Measurements from ENCODE around the gene IYD. TPM values are rescaled to one million over a fixed set of nuclear protein-coding genes. Genes with fewer than 3 reads are reported as not detected.

IYD gene
- total RNA-seq, 1 experiment from 2014 or later, result 32.6 TPM

GRCh38 chr6:150394053-150394898 is 25.5 kb downstream of the IYD start:
- Mint-ChIP-seq H3K27ac (ENCODE audit: unreplicated experiment) (no peak overlapping the region), H3K36me3 (ENCODE audit: insufficient read depth, unreplicated experiment) (no peaks in the 10 kb centered on the region), H3K9me3 (ENCODE audit: unreplicated experiment) (no peaks in the 10 kb centered on the region), H3K27me3 (ENCODE audit: insufficient read depth, unreplicated experiment) (no peaks in the 10 kb centered on the region), H3K4me3 (ENCODE audit: unreplicated experiment) (no peak overlapping the region), H3K4me1 (ENCODE audit: low read depth, unreplicated experiment) (no peaks in the 10 kb centered on the region)
- no peak for DNase-seq
- no TSS peak for BruUV-seq (replicated peaks)
- TF ChIP-seq CTCF (IDR thresholded peaks at IDR 0.05; ENCODE audit: insufficient read depth in 1 of 2, low read depth in 1 of 2, low read length in 1 of 2, severe bottlenecking in 1 of 2, unreplicated experiment in 1 of 2), result no peak
- Histone ChIP-seq H3K36me3 (ENCODE audit: control insufficient read depth, insufficient read depth, low read length) (no peaks in the 10 kb centered on the region), H3K4me3 (ENCODE audit: low read depth, low read length) (no peak overlapping the region), H3K27me3 (replicated peaks; ENCODE audit: control insufficient read depth, insufficient read depth, low read length) (no peaks in the 10 kb centered on the region), H3K9me3 (no peaks in the 10 kb centered on the region), H3K4me1 (no peaks in the 10 kb centered on the region)
- intact Hi-C loops (cut with micrococcal nuclease; ENCODE audit: unreplicated experiment), result no loop called here
- ChIA-PET POLR2A (no interaction called here), CTCF (interaction anchor here (0.6 to 2.2 kb wide), 6 partner anchors 24 to 323 kb away, joined by 3 to 16 read pairs (median 6); no protein-coding TSS in a partner anchor)

GRCh38 chr6:150394899-150395295 is 26.1 kb downstream of the IYD start:
- TF ChIP-seq CTCF (IDR thresholded peaks at IDR 0.05; ENCODE audit: insufficient read depth in 1 of 2, low read depth in 1 of 2, low read length in 1 of 2, severe bottlenecking in 1 of 2, unreplicated experiment in 1 of 2), result no peak
- ChIA-PET CTCF (interaction anchor here (0.6 to 2.2 kb wide), 13 partner anchors 23 to 826 kb away, joined by 3 to 16 read pairs (median 4); partner anchors contain the start of gene PPP1R14C), POLR2A (no interaction called here)
- no peak overlapping the region for H3K4me3 ChIP-seq (ENCODE audit: low read depth, low read length)
- H3K4me1 Mint-ChIP-seq (ENCODE audit: low read depth, unreplicated experiment), result no peaks in the 10 kb centered on the region
- H3K4me3 Mint-ChIP-seq (ENCODE audit: unreplicated experiment), result no peak overlapping the region
- H3K36me3 Mint-ChIP-seq (ENCODE audit: insufficient read depth, unreplicated experiment), result no peaks in the 10 kb centered on the region
- H3K27me3 Mint-ChIP-seq (ENCODE audit: insufficient read depth, unreplicated experiment), result no peaks in the 10 kb centered on the region
- intact Hi-C loops (cut with micrococcal nuclease; ENCODE audit: unreplicated experiment), result loop anchor here (1.0 to 5.0 kb wide), 4 partner anchors 27 to 315 kb away; no protein-coding TSS in a partner anchor
- H3K9me3 Mint-ChIP-seq (ENCODE audit: unreplicated experiment), result no peaks in the 10 kb centered on the region
- no peaks in the 10 kb centered on the region for H3K27me3 ChIP-seq (replicated peaks; ENCODE audit: control insufficient read depth, insufficient read depth, low read length)
- H3K36me3 ChIP-seq (ENCODE audit: control insufficient read depth, insufficient read depth, low read length), result no peaks in the 10 kb centered on the region
- H3K9me3 ChIP-seq, result no peaks in the 10 kb centered on the region
- H3K4me1 ChIP-seq, result no peaks in the 10 kb centered on the region
- BruUV-seq (replicated peaks), result no TSS peak
- no peak for DNase-seq
- no peak overlapping the region for H3K27ac Mint-ChIP-seq (ENCODE audit: unreplicated experiment)

- CTCF ChIA-PET, result interaction anchor here (0.6 to 2.2 kb wide), 13 partner anchors 23 to 827 kb away, joined by 3 to 16 read pairs (median 4); partner anchors contain the start of gene PPP1R14C
These were observed 26.7 kb downstream of the IYD start for GRCh38 chr6:150395388-150396009.

More at GRCh38 chr6:150395388-150396009, 26.7 kb downstream of the IYD start:
- H3K36me3 Mint-ChIP-seq (ENCODE audit: insufficient read depth, unreplicated experiment), result no peaks in the 10 kb centered on the region
- H3K27ac Mint-ChIP-seq (ENCODE audit: unreplicated experiment), result no peak overlapping the region
- H3K27me3 Mint-ChIP-seq (ENCODE audit: insufficient read depth, unreplicated experiment), result no peaks in the 10 kb centered on the region
- POLR2A ChIA-PET, result no interaction called here
- H3K9me3 Mint-ChIP-seq (ENCODE audit: unreplicated experiment), result no peaks in the 10 kb centered on the region
- Histone ChIP-seq H3K9me3 (no peaks in the 10 kb centered on the region), H3K36me3 (ENCODE audit: control insufficient read depth, insufficient read depth, low read length) (no peaks in the 10 kb centered on the region), H3K4me1 (no peaks in the 10 kb centered on the region), H3K27me3 (replicated peaks; ENCODE audit: control insufficient read depth, insufficient read depth, low read length) (no peaks in the 10 kb centered on the region), H3K4me3 (ENCODE audit: low read depth, low read length) (no peak overlapping the region)
- DNase-seq, result peak; percentile 56 to 71
- H3K4me3 Mint-ChIP-seq (ENCODE audit: unreplicated experiment), result no peak overlapping the region
- no peaks in the 10 kb centered on the region for H3K4me1 Mint-ChIP-seq (ENCODE audit: low read depth, unreplicated experiment)
- BruUV-seq (replicated peaks), result no TSS peak
- intact Hi-C loops (cut with micrococcal nuclease; ENCODE audit: unreplicated experiment), result loop anchor here (1.0 to 5.0 kb wide), 4 partner anchors 27 to 315 kb away; no protein-coding TSS in a partner anchor
- peak; percentile 64 to 78 for TF ChIP-seq CTCF (IDR thresholded peaks at IDR 0.05; ENCODE audit: insufficient read depth in 1 of 2, low read depth in 1 of 2, low read length in 1 of 2, severe bottlenecking in 1 of 2, unreplicated experiment in 1 of 2)
